ENCODE measurements around the gene DSG4. TPM values are rescaled to one million over a fixed set of nuclear protein-coding genes. Genes with fewer than 3 reads are reported as not detected.

Gene DSG4
- total RNA-seq, 1 experiment from 2014 or later, result not detected

GRCh38 chr18:31403409-31403808 is 26.8 kb downstream of the DSG4 start:
- no peak for DNase-seq (ENCODE audit: low spot score)
- POLR2A ChIA-PET (ENCODE audit: low non-redundant PET), result no interaction called here
- no peaks in the 10 kb centered on the region for H3K4me1 ChIP-seq (ENCODE audit: insufficient read depth, low read length, poor library complexity, severe bottlenecking)
- BruUV-seq (replicated peaks), result no TSS peak
- CTCF ChIA-PET, result no interaction called here
- H3K27me3 ChIP-seq (replicated peaks; ENCODE audit: insufficient read depth, low read depth, low read length, poor library complexity), result peaks cover 10% of the 10 kb centered on the region
- H3K4me3 ChIP-seq (ENCODE audit: low read depth, low read length, poor library complexity, severe bottlenecking), result no peak overlapping the region
- intact Hi-C loops (cut with micrococcal nuclease; ENCODE audit: unreplicated experiment), result no loop called here
- H3K9me3 ChIP-seq (ENCODE audit: low read depth, low read length, poor library complexity, severe bottlenecking), result no peaks in the 10 kb centered on the region
- TF ChIP-seq EZH2 (IDR thresholded peaks at IDR 0.05; ENCODE audit: borderline replicate concordance, low read depth, low read length, poor library complexity, severe bottlenecking) (no peak), CTCF (conservative IDR thresholded peaks at IDR 0.05; ENCODE audit: low read depth, low read length) (no peak)
- H3K27ac ChIP-seq (ENCODE audit: low read depth, low read length, poor library complexity, severe bottlenecking), result no peak overlapping the region
- H3K36me3 ChIP-seq (ENCODE audit: insufficient read depth, low read length, poor library complexity, severe bottlenecking), result no peaks in the 10 kb centered on the region

DNA sequence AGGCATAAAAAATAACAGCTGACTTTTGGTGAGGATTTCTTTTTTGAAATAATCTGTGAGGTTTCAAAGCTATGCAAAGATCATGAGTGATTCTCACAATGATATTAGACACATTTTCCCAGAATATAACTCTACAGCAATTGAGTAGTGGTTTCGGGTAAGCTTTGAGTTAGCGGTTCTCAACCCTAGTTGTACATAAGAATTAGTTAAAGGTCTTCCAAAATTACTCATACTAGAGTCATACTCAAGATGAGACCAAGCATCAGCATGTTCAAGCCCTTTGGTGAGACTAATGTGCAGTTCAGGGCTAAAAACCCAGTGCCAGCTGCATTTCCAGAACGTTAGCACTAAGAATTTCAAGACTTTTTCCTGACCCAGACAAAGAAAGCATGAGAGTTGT is 31.1 kb downstream of the DSG4 start:
- POLR2A ChIA-PET (ENCODE audit: low non-redundant PET), result no interaction called here
- intact Hi-C loops (cut with micrococcal nuclease; ENCODE audit: unreplicated experiment), result no loop called here
- DNase-seq (ENCODE audit: low spot score), result no peak
- Histone ChIP-seq H3K4me1 (ENCODE audit: insufficient read depth, low read length, poor library complexity, severe bottlenecking) (no peaks in the 10 kb centered on the region), H3K27ac (ENCODE audit: low read depth, low read length, poor library complexity, severe bottlenecking) (no peak overlapping the region), H3K27me3 (replicated peaks; ENCODE audit: insufficient read depth, low read depth, low read length, poor library complexity) (no peaks in the 10 kb centered on the region), H3K36me3 (ENCODE audit: insufficient read depth, low read length, poor library complexity, severe bottlenecking) (no peaks in the 10 kb centered on the region), H3K4me3 (ENCODE audit: low read depth, low read length, poor library complexity, severe bottlenecking) (no peak overlapping the region), H3K9me3 (ENCODE audit: low read depth, low read length, poor library complexity, severe bottlenecking) (no peaks in the 10 kb centered on the region)
- CTCF ChIA-PET, result no interaction called here
- no TSS peak for BruUV-seq (replicated peaks)
- no peak for TF ChIP-seq EZH2 (IDR thresholded peaks at IDR 0.05; ENCODE audit: borderline replicate concordance, low read depth, low read length, poor library complexity, severe bottlenecking)
- no peak for TF ChIP-seq CTCF (conservative IDR thresholded peaks at IDR 0.05; ENCODE audit: low read depth, low read length)

GRCh38 chr18:31409276-31409675 is 32.7 kb downstream of the DSG4 start:
- Histone ChIP-seq H3K27ac (ENCODE audit: low read depth, low read length, poor library complexity, severe bottlenecking) (no peak overlapping the region), H3K27me3 (replicated peaks; ENCODE audit: insufficient read depth, low read depth, low read length, poor library complexity) (no peaks in the 10 kb centered on the region), H3K9me3 (ENCODE audit: low read depth, low read length, poor library complexity, severe bottlenecking) (no peaks in the 10 kb centered on the region), H3K4me1 (ENCODE audit: insufficient read depth, low read length, poor library complexity, severe bottlenecking) (no peaks in the 10 kb centered on the region), H3K4me3 (ENCODE audit: low read depth, low read length, poor library complexity, severe bottlenecking) (no peak overlapping the region), H3K36me3 (ENCODE audit: insufficient read depth, low read length, poor library complexity, severe bottlenecking) (no peaks in the 10 kb centered on the region)
- intact Hi-C loops (cut with micrococcal nuclease; ENCODE audit: unreplicated experiment), result no loop called here
- ChIA-PET CTCF (no interaction called here), POLR2A (ENCODE audit: low non-redundant PET) (no interaction called here)
- DNase-seq (ENCODE audit: low spot score), result no peak
- BruUV-seq (replicated peaks), result no TSS peak
- TF ChIP-seq CTCF (conservative IDR thresholded peaks at IDR 0.05; ENCODE audit: low read depth, low read length) (no peak), EZH2 (IDR thresholded peaks at IDR 0.05; ENCODE audit: borderline replicate concordance, low read depth, low read length, poor library complexity, severe bottlenecking) (no peak)

Measured in A673 (cell line).